Endometrial microvascular endothelial cells (primary cell): ENCODE measurements around the gene UNC45A. TPM values are rescaled to one million over a fixed set of nuclear protein-coding genes. Genes with fewer than 3 reads are reported as not detected.
"Not testable (repeated sequence)": the region's sequence is repeated elsewhere in the genome, so short reads cannot be mapped to it uniquely, and the experiment has no call there.

Experiments used
- in situ Hi-C: cut with HindIII; loops from 2 replicates; pipeline ENCODE4 v1.10.0; 2017; ENCODE audit warnings: low sequenced_read_pairs, low pct_unique_long_range_greater_than_20kb; ENCODE audit errors: inconsistent ontology term
- total RNA-seq: library from RNA; depleted of rRNA; stranded (reverse); fragments of >200 nt; gene quantifications from one replicate; pipeline ENCODE4 v1.2.3, GENCODE V29; 2015; ENCODE audit errors: inconsistent ontology term

The UNC45A gene
- 62.3 TPM for total RNA-seq

GRCh38 chr15:90934949-90935751 lies at the start of gene UNC45A:
Gene UNC45A, plus strand, starts transcription at chr15:90935285. Its CDS starts 40 bp downstream, at chr15:90935325.
- in situ Hi-C loops, result no loop called here

GRCh38 chr15:90885432-90886290 lies 49.4 kb upstream of the UNC45A start:
- in situ Hi-C loops, result no loop called here

DNA sequence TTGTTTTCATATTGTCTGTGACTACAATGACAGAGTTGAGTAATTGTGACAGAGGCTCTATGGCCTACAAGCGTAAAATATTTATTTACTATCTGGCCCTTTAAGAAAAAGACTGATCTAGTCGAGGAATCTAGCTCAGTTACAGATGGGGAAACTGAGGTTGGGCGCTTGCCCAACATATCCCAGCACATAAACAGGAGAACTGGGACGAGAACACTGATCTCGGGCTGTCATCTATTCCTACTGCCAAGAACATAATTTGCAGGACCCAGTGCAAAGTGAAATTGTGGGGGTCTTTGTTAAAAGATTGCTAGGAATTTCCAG lies 48.8 kb upstream of the UNC45A start:
- in situ Hi-C loops, result no loop called here

GRCh38 chr15:90887037-90887481 lies 48.0 kb upstream of the UNC45A start:
- in situ Hi-C loops, result no loop called here

DNA sequence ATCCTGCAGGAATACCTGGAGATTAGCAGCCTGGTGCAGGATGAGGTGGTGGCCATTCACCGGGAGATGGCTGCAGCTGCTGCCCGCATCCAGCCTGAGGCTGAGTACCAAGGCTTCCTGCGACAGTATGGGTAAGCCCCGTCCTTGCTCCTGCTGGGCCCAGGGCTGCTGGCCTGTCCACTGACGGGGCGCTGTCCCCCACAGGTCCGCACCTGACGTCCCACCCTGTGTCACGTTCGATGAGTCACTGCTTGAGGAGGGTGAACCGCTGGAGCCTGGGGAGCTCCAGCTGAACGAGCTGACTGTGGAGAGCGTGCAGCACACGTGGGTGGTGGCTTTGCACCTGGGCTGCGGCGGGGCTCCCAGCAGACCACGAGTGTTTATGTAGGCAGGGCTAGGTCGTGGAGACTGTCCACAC lies 45.8 kb upstream of the UNC45A start:
- in situ Hi-C loops, result no loop called here

DNA sequence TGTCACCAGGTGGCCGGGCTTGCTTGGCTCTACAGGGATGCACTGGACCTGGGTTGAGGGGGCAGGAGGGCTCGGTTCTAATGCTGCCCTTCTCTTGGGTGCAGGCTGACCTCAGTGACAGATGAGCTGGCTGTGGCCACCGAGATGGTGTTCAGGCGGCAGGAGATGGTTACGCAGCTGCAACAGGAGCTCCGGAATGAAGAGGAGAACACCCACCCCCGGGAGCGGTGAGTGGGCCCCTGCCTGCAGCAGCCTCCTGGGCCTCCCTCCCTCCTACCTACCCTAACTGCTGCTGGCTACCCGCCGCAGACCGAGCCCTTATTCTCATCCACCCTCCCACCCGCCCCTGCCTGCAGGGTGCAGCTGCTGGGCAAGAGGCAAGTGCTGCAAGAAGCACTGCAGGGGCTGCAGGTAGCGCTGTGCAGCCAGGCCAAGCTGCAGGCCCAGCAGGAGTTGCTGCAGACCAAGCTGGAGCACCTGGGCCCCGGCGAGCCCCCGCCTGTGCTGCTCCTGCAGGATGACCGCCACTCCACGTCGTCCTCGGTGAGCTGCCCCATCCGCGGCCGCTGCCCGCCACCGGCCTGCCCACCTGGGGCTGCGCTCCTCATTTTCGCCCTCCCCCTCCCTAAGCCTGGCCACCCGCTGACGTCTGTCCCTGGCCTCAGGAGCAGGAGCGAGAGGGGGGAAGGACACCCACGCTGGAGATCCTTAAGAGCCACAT lies 45.2 kb upstream of the UNC45A start:
- in situ Hi-C loops, result no loop called here

- in situ Hi-C loops, result no loop called here
Observed at GRCh38 chr15:90890839-90891238, 44.2 kb upstream of the UNC45A start.

- in situ Hi-C loops, result no loop called here
Observed at GRCh38 chr15:90891346-90891949, 43.6 kb upstream of the UNC45A start.

GRCh38 chr15:90892023-90892422 lies 43.1 kb upstream of the UNC45A start:
- in situ Hi-C loops, result no loop called here

GRCh38 chr15:90892498-90893174 lies 42.4 kb upstream of the UNC45A start:
- in situ Hi-C loops, result no loop called here

DNA sequence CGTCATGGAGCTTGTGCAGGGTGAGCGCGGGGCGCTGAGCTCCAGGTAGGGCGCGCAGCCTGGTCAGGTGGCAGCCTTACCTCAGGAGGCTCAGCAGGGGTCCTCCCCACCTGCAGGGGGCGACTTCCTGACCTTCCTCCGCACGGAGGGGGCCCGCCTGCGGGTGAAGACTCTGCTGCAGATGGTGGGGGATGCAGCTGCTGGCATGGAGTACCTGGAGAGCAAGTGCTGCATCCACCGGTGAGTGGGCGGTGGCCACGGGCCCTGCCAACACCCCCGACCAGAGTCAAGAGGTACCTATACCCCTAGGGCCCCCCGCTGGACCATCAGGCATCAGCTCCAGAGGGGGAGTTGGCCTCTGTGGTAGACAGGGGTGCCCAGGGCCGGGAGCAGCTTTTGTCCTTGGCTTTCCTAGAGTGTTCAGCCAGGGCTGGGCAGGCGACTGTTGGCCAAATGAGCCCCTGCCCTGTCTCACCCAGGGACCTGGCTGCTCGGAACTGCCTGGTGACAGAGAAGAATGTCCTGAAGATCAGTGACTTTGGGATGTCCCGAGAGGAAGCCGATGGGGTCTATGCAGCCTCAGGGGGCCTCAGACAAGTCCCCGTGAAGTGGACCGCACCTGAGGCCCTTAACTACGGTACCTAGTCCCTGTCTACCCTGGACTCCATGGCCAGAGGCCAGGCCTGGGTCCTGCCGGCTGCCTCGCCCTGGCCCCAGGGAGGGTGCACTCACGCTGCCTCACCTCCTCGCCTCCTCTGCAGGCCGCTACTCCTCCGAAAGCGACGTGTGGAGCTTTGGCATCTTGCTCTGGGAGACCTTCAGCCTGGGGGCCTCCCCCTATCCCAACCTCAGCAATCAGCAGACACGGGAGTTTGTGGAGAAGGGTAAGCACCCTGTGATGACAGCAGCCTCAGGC lies 41.7 kb upstream of the UNC45A start:
- in situ Hi-C loops, result no loop called here

- in situ Hi-C loops, result no loop called here
Observed at GRCh38 chr15:90895571-90896117, 39.4 kb upstream of the UNC45A start.

DNA sequence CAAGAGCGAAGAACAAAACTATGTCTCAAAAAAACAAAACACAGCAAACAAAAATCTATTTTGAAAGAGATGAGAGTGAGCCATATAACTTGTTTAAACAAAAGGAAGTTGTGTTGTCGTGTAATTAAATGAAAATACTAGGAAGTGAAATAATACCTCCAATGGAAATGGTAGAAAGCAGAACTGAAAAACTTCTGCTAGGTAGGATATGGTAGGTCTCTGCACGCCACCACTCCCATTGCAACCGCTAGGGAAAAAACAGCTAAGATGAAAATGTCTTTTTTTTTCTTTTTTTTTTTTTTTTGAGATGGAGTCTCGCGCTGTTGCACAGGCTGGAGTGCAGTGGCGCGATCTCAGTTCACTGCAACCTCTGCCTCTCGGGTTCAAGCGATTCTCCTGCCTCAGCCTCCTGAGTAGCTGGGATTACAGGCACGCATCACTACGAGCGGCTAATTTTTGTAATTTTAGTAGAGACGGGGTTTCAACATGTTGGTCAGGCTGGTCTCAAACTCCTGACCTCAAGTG lies 37.9 kb upstream of the UNC45A start:
- in situ Hi-C loops, result not testable (repeated sequence)

DNA sequence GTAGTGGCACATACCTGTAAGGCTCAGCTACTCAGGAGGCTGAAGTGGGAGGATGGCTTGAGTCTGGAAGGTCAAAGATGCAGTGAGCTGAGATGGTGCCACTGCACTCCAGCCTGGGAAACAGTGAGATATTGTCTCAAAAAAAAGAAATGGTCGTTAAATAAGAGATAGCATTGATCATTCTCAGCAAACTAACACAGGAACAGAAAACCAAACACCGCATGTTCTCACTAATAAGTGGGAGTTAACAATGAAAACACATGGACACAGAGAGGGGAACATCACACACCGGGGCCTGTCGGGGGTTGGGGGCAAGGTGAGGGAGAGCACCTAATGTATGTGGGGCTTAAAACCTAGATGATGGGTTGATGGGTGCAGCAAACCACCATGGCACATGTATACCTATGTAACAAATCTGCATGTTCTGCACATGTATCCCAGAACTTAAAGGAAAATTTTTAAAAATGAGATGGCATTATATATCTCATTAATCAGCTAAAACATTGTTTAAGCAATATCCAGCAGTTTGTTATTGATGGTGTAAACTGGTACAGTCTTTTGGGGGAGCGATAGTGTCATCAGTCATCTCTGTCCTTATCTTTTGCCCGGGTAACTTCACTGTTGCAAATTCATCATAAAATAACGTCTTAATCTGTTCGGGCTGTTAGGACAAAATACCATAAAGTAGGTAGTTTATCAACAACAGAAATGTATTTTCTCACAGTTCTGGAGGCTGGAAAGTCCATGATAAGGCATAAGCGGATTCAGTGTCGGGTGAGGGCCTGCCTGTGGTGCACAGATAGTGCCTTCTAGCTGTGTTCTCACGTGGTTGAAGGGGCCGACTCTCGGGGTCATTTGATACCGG lies 33.7 kb upstream of the UNC45A start:
- in situ Hi-C loops, result no loop called here

DNA sequence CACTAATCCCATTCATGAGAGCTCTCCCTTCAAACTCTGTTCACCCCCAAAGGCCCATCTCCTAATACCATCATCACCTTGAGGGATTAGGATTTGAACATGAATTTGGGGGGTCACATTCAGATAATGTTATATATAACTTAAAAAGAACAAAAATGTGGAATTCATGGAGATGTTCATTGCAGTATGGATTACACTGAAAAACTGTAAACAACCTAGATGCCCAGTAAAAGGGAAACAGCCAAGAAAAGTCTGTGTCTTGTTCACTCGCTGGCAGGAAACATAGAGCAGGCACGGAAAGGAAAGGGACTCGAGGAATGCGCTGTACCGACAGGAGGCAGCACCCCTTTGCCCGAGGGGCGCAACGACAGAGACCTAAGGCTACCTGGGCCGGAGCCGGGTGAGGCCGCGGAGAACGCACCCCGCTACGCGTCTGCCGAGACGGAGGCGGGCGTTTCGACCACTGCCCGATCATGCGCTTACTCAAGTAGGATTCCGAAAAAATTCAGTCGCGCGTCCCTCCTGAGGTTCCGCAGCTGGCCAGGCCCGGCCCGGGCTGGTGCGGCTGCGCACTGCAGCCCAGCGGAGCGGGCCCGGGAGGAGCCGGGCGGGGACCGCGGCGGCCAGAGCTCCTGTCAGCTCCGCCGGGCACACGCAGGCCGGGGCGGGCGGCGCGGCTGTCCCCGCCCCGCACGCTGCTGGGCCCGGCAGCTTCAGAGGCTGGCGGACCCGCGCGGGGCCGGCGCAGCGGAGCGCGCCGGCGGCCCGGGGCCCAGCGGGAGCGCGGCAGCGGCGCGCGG lies 32.8 kb upstream of the UNC45A start:
- in situ Hi-C loops, result no loop called here
